CD4-positive, alpha-beta T cell (primary cell): ENCODE measurements around the gene PATJ. TPM values are rescaled to one million over a fixed set of nuclear protein-coding genes. Genes with fewer than 3 reads are reported as not detected.

Experiments
- ATAC-seq: fragments of 200-7000 bp; cut with Tn5 transposase; one replicate; pipeline ENCODE4 v1.10.0; 2022; ENCODE audit warnings: mild to moderate bottlenecking; ENCODE audit not compliant: poor library complexity
- CTCF ChIA-PET: fragments of 350-600 bp; sonication (Branson Sonifier 250); formaldehyde crosslinking; loops from one replicate; lab custom pipeline; 2021; ENCODE audit warnings: antibody characterized with exemption, inconsistent platforms; lab: Charles Lee
- POLR2A ChIA-PET: fragments of 350-600 bp; sonication (Branson Sonifier 250); formaldehyde crosslinking; loops from one replicate; lab custom pipeline; 2021; ENCODE audit warnings: antibody characterized with exemption, inconsistent platforms; lab: Charles Lee
- DNase-seq, 14 experiments: peaks; one replicate each; pipeline ENCODE4 v3.0.0-alpha.2; 2013 to 2020; ENCODE audit warnings: mixed read lengths in 2 of 14
- H3K27ac ChIP-seq, 2 donors: one replicate each; pipeline versions ENCODE4 v1.5.1 to v1.7.0; 2013; ENCODE audit warnings: low read length in 2 of 2, low read depth in 1 of 2, mild to moderate bottlenecking in 1 of 2
- H3K27me3 ChIP-seq, 2 experiments: 1 replicate in 1 of 2; 2 replicates in 1 of 2; pipeline versions ENCODE4 v1.6.1 to v1.7.0; 2013; ENCODE audit warnings: low read length in 2 of 2, control low read depth in 1 of 2, mild to moderate bottlenecking in 1 of 2, moderate library complexity in 1 of 2; ENCODE audit not compliant: insufficient read depth in 2 of 2, control insufficient read depth in 1 of 2
- H3K36me3 ChIP-seq: one replicate; pipeline ENCODE4 v1.6.1; 2013; ENCODE audit warnings: low read length, control low read depth; ENCODE audit not compliant: insufficient read depth
- H3K4me1 ChIP-seq: one replicate; pipeline ENCODE4 v1.6.1; 2013; ENCODE audit warnings: low read length, control low read depth; ENCODE audit not compliant: insufficient read depth
- H3K4me3 ChIP-seq: one replicate; pipeline ENCODE4 v1.5.1; 2013; ENCODE audit warnings: mild to moderate bottlenecking, low read length, moderate library complexity
- H3K9me3 ChIP-seq, 2 experiments: 1 replicate in 1 of 2; 2 replicates in 1 of 2; pipeline versions ENCODE4 v1.6.1 to v1.7.0; 2013; ENCODE audit warnings: low read length in 2 of 2, mild to moderate bottlenecking in 2 of 2, control low read depth in 1 of 2, moderate library complexity in 1 of 2; ENCODE audit not compliant: control insufficient read depth in 1 of 2, insufficient read depth in 1 of 2
- H3K27ac Mint-ChIP-seq: one replicate; pipeline ENCODE4 v1.8.0; 2020; ENCODE audit warnings: mixed read lengths
- H3K27me3 Mint-ChIP-seq: one replicate; pipeline ENCODE4 v1.8.0; 2021; ENCODE audit warnings: mixed read lengths
- H3K36me3 Mint-ChIP-seq: one replicate; pipeline ENCODE4 v1.8.0; 2021; ENCODE audit warnings: low read depth, mixed read lengths
- H3K4me1 Mint-ChIP-seq: one replicate; pipeline ENCODE4 v1.8.0; 2021; ENCODE audit warnings: low read depth, mixed read lengths
- H3K4me3 Mint-ChIP-seq: one replicate; pipeline ENCODE4 v1.8.0; 2020; ENCODE audit warnings: mild to moderate bottlenecking, mixed read lengths
- H3K9me3 Mint-ChIP-seq: one replicate; pipeline ENCODE4 v1.8.0; 2020; ENCODE audit warnings: mixed read lengths
- intact Hi-C, 2 experiments: fragments of 100-400 bp; cut with DNase I in 1 of 2; cut with micrococcal nuclease in 1 of 2; formaldehyde crosslinking; loops; one replicate each; pipeline versions ENCODE4 v1.15.1 to v1.9.0; 2023 to 2025; cut with DNase I, micrococcal nuclease
- total RNA-seq, 174 experiments: library from RNA in 2 of 174; stranded (reverse) in 2 of 174; gene quantifications; one replicate each; pipeline ENCODE4 v1.2.3 and lab custom pipeline; 2021 to 2026
- TF ChIP-seq, protein P1 (sequence below): fragments of 200-600 bp; IDR thresholded peaks from one replicate; pipeline ENCODE4 v1.8.0; 2022; ENCODE audit warnings: antibody characterized with exemption, mild to moderate bottlenecking

PATJ gene
- total RNA-seq, 2 experiments from 2014 or later = 50.4 to 54.1 TPM

- Mint-ChIP-seq H3K4me1 (no peaks in the 10 kb centered on the region), H3K27me3 (no peaks in the 10 kb centered on the region), H3K27ac (no peak overlapping the region), H3K4me3 (no peak overlapping the region), H3K36me3 (peaks cover 33% of the 10 kb centered on the region), H3K9me3 (no peaks in the 10 kb centered on the region)
- ATAC-seq (no peak), DNase-seq (no peak)
- POLR2A ChIA-PET = no interaction called here
- H3K4me1 ChIP-seq = no peaks in the 10 kb centered on the region
- TF ChIP-seq, protein P1, sequence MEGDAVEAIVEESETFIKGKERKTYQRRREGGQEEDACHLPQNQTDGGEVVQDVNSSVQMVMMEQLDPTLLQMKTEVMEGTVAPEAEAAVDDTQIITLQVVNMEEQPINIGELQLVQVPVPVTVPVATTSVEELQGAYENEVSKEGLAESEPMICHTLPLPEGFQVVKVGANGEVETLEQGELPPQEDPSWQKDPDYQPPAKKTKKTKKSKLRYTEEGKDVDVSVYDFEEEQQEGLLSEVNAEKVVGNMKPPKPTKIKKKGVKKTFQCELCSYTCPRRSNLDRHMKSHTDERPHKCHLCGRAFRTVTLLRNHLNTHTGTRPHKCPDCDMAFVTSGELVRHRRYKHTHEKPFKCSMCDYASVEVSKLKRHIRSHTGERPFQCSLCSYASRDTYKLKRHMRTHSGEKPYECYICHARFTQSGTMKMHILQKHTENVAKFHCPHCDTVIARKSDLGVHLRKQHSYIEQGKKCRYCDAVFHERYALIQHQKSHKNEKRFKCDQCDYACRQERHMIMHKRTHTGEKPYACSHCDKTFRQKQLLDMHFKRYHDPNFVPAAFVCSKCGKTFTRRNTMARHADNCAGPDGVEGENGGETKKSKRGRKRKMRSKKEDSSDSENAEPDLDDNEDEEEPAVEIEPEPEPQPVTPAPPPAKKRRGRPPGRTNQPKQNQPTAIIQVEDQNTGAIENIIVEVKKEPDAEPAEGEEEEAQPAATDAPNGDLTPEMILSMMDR = no peak
- H3K36me3 ChIP-seq = peaks cover 7% of the 10 kb centered on the region
- CTCF ChIA-PET = no interaction called here
- H3K4me3 ChIP-seq = no peak overlapping the region
- H3K27me3 ChIP-seq = no peaks in the 10 kb centered on the region
- intact Hi-C loops = no loop called here
- H3K27ac ChIP-seq = no peak overlapping the region
- H3K9me3 ChIP-seq = no peaks in the 10 kb centered on the region
These were observed 361.6 kb downstream of the PATJ start for GRCh38 chr1:62103846-62104245.

- Histone ChIP-seq H3K4me1 (no peaks in the 10 kb centered on the region), H3K4me3 (no peak overlapping the region), H3K36me3 (peaks cover 3% of the 10 kb centered on the region), H3K9me3 (no peaks in the 10 kb centered on the region), H3K27me3 (no peaks in the 10 kb centered on the region), H3K27ac (no peak overlapping the region)
- POLR2A ChIA-PET = no interaction called here
- no peak overlapping the region for H3K27ac Mint-ChIP-seq
- no peaks in the 10 kb centered on the region for H3K27me3 Mint-ChIP-seq
- H3K9me3 Mint-ChIP-seq = no peaks in the 10 kb centered on the region
- H3K4me3 Mint-ChIP-seq = no peak overlapping the region
- intact Hi-C loops = no loop called here
- CTCF ChIA-PET = no interaction called here
- H3K36me3 Mint-ChIP-seq = peaks cover 21% of the 10 kb centered on the region
- DNase-seq = no peak
- no peak for ATAC-seq
- H3K4me1 Mint-ChIP-seq = no peaks in the 10 kb centered on the region
- TF ChIP-seq, protein P1 = no peak
These were observed 365.6 kb downstream of the PATJ start for GRCh38 chr1:62107923-62108322.

DNA sequence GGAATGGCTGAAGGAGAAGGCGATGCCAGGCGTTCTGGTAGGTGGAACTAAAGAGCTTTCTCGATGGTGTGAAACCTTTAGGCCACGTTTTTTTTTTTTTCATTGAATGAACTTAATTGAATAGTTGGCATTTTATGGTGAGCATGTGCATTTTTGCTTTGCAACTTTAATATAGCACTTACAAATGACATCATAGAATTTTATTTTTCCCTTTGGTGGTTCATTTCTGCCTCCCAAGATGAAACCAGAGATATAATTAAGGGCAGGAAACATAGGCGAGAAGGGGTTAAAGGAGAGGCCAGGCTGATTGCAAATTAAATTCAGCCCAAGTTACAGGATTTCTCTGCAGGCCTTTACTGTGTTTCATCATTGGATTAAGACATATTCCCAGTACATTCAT lies 366.8 kb downstream of the PATJ start:
- Mint-ChIP-seq H3K4me1 (no peaks in the 10 kb centered on the region), H3K4me3 (no peak overlapping the region), H3K27ac (no peak overlapping the region), H3K36me3 (peaks cover 33% of the 10 kb centered on the region), H3K27me3 (no peaks in the 10 kb centered on the region), H3K9me3 (no peaks in the 10 kb centered on the region)
- intact Hi-C loops = no loop called here
- Histone ChIP-seq H3K36me3 (peaks cover 3% of the 10 kb centered on the region), H3K4me1 (no peaks in the 10 kb centered on the region), H3K27ac (no peak overlapping the region), H3K27me3 (no peaks in the 10 kb centered on the region), H3K9me3 (no peaks in the 10 kb centered on the region), H3K4me3 (no peak overlapping the region)
- DNase-seq (no peak), ATAC-seq (no peak)
- ChIA-PET CTCF (no interaction called here), POLR2A (no interaction called here)
- TF ChIP-seq, protein P1 = no peak
